ENCODE data around the gene FBXO31. TPM values are rescaled to one million over a fixed set of nuclear protein-coding genes. Genes with fewer than 3 reads are reported as not detected.

FBXO31 gene
- total and polyA plus RNA-seq, 10 of the 15 experiments (the other 5 are each of a cell fraction or from before 2014, with no cell fraction given): 0.19 to 33.1 (median 10.3) TPM

DNA sequence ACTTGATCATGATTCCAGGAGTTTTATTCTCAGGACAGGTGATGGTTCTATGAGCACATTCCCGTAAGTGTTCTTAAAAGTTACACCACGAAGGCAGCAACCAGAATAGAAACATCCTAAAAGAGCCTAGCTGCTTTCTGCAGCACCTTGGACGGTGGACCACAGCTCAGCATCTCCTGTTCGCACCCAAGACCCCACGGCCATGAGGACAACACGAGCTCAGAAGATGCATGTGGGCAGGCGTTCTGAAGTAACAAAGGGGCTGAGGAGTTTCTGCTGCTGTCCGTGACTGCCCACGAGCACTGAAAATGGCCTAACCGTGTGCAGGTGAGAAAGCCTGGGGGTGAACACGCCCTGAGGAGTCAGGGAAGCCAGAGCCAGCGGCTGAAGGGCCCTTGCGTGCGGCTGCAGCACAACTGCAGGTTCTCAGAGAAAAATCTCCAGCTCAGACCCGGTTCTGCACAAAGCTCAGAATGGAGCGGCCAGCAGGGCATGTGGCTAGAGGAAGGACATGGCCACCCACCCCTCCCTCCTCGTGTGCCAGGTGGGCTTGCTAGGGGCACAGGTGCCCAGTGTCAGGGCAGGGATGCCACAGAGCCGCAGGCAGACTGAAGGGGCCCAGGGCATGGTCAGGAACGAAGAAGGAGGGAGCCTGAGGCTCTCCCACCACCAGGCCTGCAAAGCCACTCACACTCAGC lies 55.6 kb downstream of the FBXO31 start:
- no peaks in the 10 kb centered on the region for H3K27me3 ChIP-seq (replicated peaks in 1 of 2; ENCODE audit: control insufficient read depth in 2 of 2, insufficient read depth in 2 of 2, low read length in 1 of 2)
- in situ Hi-C loops (cut with MboI) (no loop called here), intact Hi-C loops (cut with micrococcal nuclease; ENCODE audit: unreplicated experiment) (no loop called here)
- no peak overlapping the region for H3K4me3 ChIP-seq
- H3K36me3 ChIP-seq (ENCODE audit: control insufficient read depth in 2 of 2, insufficient read depth in 2 of 2, low read length in 1 of 2): peaks cover 11 to 22% of the 10 kb centered on the region in 2 experiments
- SMC1A ChIA-PET (ENCODE audit: uncharacterized antibody, unreplicated experiment): no interaction called here
- RAD21 ChIA-PET (ENCODE audit: unreplicated experiment): no interaction called here
- POLR2A ChIA-PET: no interaction called here
- no peak overlapping the region for H3K9ac ChIP-seq (ENCODE audit: control insufficient read depth, insufficient read depth, low read length)
- 86% methylated on average over 16 of the region's 19 CpGs for WGBS (ENCODE audit: insufficient coverage, insufficient replicate concordance, low lambda C conversion rate, missing lambda C conversion rate)
- DNase-seq (ENCODE audit: low read depth, low spot score): no peak
- H4K20me1 ChIP-seq (ENCODE audit: control insufficient read depth, insufficient read depth): no peaks in the 10 kb centered on the region; the same call in 1 of the 2 replicates
- no peaks in the 10 kb centered on the region for H3K9me3 ChIP-seq (replicated peaks; ENCODE audit: control insufficient read depth, insufficient read depth, low read length)
- H3K27ac ChIP-seq (ENCODE audit: control insufficient read depth, insufficient read depth): no peak overlapping the region
- ATAC-seq: no peak
- H3K79me2 ChIP-seq (ENCODE audit: control insufficient read depth, insufficient read depth, low read length): no peaks in the 10 kb centered on the region
- CTCF ChIA-PET: no interaction called here
- no peak overlapping the region for H3K4me2 ChIP-seq (ENCODE audit: control insufficient read depth, insufficient read depth)
- TF ChIP-seq NFYB (IDR thresholded peaks at IDR 0.05; ENCODE audit: insufficient read depth, low read depth, low read length) (no peak), WRNIP1 (IDR thresholded peaks at IDR 0.05; ENCODE audit: borderline replicate concordance, low read depth, low read length) (no peak)
- no peak for FAIRE-seq
- H3K4me1 ChIP-seq (ENCODE audit: control insufficient read depth, insufficient read depth, low read length): no peaks in the 10 kb centered on the region
- H2AFZ ChIP-seq (ENCODE audit: control insufficient read depth, low read depth, low read length): no peak overlapping the region
- no TSS peak for BruUV-seq (replicated peaks)

DNA sequence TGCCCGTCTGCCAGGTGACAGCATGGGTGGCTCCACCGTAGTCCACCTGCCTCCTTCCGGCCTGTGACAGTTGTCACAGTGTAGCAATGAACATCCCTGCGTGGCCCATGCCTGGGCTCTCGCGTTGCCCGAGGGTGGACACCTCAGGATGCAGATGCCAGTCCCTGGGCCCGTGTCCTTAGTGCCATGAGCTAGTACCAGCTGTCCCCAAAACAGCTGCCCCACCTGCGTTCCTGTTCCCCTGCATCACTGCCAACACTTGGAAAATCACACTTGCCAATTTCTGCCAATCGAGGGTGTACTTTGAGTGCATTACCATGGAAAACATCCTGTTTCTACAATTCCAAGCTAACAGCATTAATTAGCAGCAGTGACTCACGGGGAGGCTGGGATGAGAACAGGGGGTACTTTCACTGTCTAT lies 57.4 kb downstream of the FBXO31 start:
- ATAC-seq (no peak), FAIRE-seq (no peak), DNase-seq (ENCODE audit: low read depth, low spot score) (no peak)
- Histone ChIP-seq H3K4me1 (ENCODE audit: control insufficient read depth, insufficient read depth, low read length) (no peaks in the 10 kb centered on the region), H4K20me1 (ENCODE audit: control insufficient read depth, insufficient read depth) (no peaks in the 10 kb centered on the region; the same call in 1 of the 2 replicates), H3K27ac (ENCODE audit: control insufficient read depth, insufficient read depth) (no peak overlapping the region), H3K4me3 (no peak overlapping the region), H3K36me3 (ENCODE audit: control insufficient read depth in 2 of 2, insufficient read depth in 2 of 2, low read length in 1 of 2) (peaks cover 4 to 18% of the 10 kb centered on the region in 2 experiments; a peak in 3 of 4 replicates), H2AFZ (ENCODE audit: control insufficient read depth, low read depth, low read length) (no peak overlapping the region), H3K79me2 (ENCODE audit: control insufficient read depth, insufficient read depth, low read length) (no peaks in the 10 kb centered on the region), H3K27me3 (replicated peaks in 1 of 2; ENCODE audit: control insufficient read depth in 2 of 2, insufficient read depth in 2 of 2, low read length in 1 of 2) (no peaks in the 10 kb centered on the region), H3K4me2 (ENCODE audit: control insufficient read depth, insufficient read depth) (no peak overlapping the region), H3K9me3 (replicated peaks; ENCODE audit: control insufficient read depth, insufficient read depth, low read length) (no peaks in the 10 kb centered on the region), H3K9ac (ENCODE audit: control insufficient read depth, insufficient read depth, low read length) (no peak overlapping the region)
- 89% methylated on average over 10 of the region's 11 CpGs for WGBS (ENCODE audit: insufficient coverage, insufficient replicate concordance, low lambda C conversion rate, missing lambda C conversion rate)
- POLR2A ChIA-PET: no interaction called here
- BruUV-seq (replicated peaks): no TSS peak
- in situ Hi-C loops (cut with MboI) (no loop called here), intact Hi-C loops (cut with micrococcal nuclease; ENCODE audit: unreplicated experiment) (no loop called here)
- SMC1A ChIA-PET (ENCODE audit: uncharacterized antibody, unreplicated experiment): no interaction called here
- RAD21 ChIA-PET (ENCODE audit: unreplicated experiment): no interaction called here
- CTCF ChIA-PET: interaction anchor here (0.6 kb wide), 2 partner anchors 18 to 80 kb away, joined by 3 to 4 read pairs; no protein-coding TSS in a partner anchor
- no peak for TF ChIP-seq EGR1 (IDR thresholded peaks at IDR 0.05; ENCODE audit: borderline replicate concordance in 1 of 2, low read depth in 2 of 2, low read length in 2 of 2)
- TF ChIP-seq PAX8 (IDR thresholded peaks at IDR 0.05): no peak
- no peak for TF ChIP-seq YBX1 (IDR thresholded peaks at IDR 0.05)
- TF ChIP-seq, protein P1, sequence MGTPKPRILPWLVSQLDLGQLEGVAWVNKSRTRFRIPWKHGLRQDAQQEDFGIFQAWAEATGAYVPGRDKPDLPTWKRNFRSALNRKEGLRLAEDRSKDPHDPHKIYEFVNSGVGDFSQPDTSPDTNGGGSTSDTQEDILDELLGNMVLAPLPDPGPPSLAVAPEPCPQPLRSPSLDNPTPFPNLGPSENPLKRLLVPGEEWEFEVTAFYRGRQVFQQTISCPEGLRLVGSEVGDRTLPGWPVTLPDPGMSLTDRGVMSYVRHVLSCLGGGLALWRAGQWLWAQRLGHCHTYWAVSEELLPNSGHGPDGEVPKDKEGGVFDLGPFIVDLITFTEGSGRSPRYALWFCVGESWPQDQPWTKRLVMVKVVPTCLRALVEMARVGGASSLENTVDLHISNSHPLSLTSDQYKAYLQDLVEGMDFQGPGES (IDR thresholded peaks at IDR 0.05): no peak
- no peak for TF ChIP-seq ZBED1 (IDR thresholded peaks at IDR 0.05; ENCODE audit: borderline replicate concordance)
- no peak for TF ChIP-seq SREBF1 (IDR thresholded peaks at IDR 0.05; ENCODE audit: low read length)
- TF ChIP-seq, protein P2, sequence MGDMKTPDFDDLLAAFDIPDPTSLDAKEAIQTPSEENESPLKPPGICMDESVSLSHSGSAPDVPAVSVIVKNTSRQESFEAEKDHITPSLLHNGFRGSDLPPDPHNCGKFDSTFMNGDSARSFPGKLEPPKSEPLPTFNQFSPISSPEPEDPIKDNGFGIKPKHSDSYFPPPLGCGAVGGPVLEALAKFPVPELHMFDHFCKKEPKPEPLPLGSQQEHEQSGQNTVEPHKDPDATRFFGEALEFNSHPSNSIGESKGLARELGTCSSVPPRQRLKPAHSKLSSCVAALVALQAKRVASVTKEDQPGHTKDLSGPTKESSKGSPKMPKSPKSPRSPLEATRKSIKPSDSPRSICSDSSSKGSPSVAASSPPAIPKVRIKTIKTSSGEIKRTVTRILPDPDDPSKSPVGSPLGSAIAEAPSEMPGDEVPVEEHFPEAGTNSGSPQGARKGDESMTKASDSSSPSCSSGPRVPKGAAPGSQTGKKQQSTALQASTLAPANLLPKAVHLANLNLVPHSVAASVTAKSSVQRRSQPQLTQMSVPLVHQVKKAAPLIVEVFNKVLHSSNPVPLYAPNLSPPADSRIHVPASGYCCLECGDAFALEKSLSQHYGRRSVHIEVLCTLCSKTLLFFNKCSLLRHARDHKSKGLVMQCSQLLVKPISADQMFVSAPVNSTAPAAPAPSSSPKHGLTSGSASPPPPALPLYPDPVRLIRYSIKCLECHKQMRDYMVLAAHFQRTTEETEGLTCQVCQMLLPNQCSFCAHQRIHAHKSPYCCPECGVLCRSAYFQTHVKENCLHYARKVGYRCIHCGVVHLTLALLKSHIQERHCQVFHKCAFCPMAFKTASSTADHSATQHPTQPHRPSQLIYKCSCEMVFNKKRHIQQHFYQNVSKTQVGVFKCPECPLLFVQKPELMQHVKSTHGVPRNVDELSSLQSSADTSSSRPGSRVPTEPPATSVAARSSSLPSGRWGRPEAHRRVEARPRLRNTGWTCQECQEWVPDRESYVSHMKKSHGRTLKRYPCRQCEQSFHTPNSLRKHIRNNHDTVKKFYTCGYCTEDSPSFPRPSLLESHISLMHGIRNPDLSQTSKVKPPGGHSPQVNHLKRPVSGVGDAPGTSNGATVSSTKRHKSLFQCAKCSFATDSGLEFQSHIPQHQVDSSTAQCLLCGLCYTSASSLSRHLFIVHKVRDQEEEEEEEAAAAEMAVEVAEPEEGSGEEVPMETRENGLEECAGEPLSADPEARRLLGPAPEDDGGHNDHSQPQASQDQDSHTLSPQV (IDR thresholded peaks at IDR 0.05): no peak
- no peak for TF ChIP-seq SUZ12 (IDR thresholded peaks at IDR 0.05; ENCODE audit: unreplicated experiment)
